GM21515 (cell line): ENCODE data around the gene DOK5.

Source experiments
- ATAC-seq: cut with Tn5 transposase; IDR thresholded peaks from one replicate; pipeline ENCODE4 v1.9.1; 2021; ENCODE audit not compliant: unreplicated experiment

DOK5 gene

DNA sequence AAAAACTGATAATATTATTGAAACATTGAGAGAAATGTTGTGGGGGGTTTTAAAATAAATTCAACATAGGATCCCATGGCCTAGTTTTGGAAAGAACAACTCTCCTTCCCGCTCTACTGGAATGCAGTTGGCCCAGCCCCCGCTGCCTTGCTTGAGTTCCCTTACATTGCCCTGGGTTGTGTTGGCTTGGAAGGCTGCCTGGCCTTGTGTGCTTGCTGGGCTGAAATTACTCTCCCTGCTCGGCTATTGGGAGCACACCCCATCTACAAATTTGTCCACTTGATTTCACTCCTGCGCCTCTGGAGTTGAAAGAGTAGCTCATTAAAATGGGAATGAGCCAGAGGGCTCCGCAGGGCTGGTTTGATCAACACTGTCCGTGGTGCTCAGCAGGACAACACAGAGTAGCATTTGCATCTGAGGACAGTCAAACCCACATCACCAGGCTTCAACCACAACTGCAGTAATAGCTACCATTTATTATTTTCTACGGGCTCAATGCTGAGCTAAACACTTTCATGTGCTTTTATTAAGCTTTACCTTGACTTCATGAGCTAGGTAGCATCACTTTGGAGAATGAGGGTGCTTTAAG is 35.2 kb downstream of the DOK5 start:
- no peak for ATAC-seq

GRCh38 chr20:54512694-54513093 is 37.3 kb downstream of the DOK5 start:
- no peak for ATAC-seq

- ATAC-seq, result no peak
These were observed 38.7 kb downstream of the DOK5 start for GRCh38 chr20:54514028-54514607.

GRCh38 chr20:54515793-54516628 is 40.6 kb downstream of the DOK5 start:
- ATAC-seq, result no peak

DNA sequence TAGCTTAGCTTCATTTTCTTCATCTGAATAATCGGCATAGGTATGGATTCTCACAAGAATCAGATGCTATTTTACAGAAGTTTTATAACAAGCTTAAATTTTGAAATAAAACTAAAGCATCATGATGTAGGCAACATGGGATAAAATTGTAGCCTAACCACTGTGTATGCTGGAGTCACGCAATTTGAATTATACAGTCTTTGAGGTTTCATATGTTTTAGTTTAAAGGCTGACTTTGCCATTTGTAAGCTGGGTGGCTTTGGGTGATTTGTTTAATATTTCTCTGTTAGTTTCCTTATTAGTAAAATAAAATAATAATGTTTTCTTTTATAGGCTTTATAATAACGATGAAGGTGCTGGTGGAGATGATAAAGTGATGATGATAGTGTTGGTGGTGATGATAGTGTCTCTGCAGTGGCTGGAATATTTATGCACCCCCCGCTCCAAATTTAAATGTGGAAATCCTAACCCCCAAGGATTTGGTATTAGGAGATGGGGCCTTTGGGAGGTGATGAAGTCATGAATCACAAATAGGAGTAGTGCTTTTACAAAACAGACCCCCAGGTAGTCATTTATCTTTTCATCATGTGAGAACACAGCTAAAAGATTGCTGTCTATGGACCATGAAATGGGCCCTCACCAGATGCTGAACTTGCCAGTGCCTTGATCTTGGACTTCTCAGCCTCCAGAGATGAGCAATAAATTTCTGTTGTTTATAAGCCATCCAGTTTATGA is 42.0 kb downstream of the DOK5 start:
- no peak for ATAC-seq

DNA sequence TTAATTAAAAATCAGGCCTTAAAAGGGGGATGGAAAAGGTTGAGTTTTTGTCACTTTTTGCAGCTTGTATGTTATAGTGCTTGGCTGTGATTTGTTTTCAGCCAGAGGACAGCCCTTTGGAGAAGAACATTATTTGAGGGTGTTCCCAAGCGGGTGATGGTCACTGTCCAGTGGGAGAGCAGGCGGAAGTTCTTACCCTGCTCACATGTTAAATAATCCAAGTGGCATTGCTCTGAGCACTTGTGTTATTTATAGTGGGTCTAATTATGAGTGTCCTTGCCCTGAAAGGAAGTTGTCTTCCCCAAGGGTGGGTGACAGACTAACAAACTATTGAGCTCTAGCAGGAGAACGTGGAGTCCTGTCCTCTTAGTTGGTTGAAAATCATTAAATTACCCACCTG is 49.5 kb downstream of the DOK5 start:
- ATAC-seq, result no peak

- ATAC-seq, result no peak
These were observed 50.7 kb downstream of the DOK5 start for GRCh38 chr20:54525916-54526590.

- no peak for ATAC-seq
These were observed 51.4 kb downstream of the DOK5 start for GRCh38 chr20:54526801-54527200.

DNA sequence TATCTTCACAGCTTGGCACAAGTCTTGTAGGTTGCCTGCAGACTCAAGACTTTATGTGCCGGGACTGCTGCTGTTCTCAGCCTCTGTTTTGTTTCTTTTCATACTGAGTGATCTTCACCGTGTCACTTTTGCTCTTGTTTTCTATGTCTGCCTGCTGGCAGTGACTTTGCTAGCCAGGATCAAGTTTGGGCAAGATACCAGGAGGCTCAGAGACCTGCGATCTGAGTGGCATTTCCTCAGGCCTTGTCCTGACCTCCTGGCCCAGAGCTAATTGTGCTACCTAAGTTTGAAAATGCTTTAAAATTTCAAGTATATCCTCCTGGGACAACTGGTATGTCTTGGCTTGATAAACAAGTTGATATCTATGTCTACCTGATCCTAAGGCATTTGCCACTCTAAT is 57.2 kb downstream of the DOK5 start:
- no peak for ATAC-seq

GRCh38 chr20:54534101-54534500 is 58.7 kb downstream of the DOK5 start:
- no peak for ATAC-seq

- no peak for ATAC-seq
These were observed 59.6 kb downstream of the DOK5 start for GRCh38 chr20:54535033-54535432.

DNA sequence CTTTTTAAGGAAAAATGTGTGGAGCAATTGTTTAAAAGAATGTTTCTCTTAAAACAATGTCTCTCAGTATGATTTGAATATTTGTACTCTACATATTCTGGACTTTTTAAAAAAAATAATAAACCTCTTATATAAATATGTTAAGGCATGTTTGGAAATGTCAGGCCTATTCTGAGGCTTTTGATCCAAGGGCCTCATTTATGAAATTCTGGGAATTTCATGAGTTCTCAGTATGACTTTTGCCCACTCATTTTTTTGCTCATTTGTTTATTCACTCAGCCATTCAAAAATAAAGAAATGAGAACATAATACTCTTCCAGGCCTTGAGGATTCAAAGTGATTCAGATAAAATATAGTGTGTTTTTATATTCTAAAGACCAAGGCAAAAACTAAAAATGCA is 60.4 kb downstream of the DOK5 start:
- ATAC-seq, result no peak

DNA sequence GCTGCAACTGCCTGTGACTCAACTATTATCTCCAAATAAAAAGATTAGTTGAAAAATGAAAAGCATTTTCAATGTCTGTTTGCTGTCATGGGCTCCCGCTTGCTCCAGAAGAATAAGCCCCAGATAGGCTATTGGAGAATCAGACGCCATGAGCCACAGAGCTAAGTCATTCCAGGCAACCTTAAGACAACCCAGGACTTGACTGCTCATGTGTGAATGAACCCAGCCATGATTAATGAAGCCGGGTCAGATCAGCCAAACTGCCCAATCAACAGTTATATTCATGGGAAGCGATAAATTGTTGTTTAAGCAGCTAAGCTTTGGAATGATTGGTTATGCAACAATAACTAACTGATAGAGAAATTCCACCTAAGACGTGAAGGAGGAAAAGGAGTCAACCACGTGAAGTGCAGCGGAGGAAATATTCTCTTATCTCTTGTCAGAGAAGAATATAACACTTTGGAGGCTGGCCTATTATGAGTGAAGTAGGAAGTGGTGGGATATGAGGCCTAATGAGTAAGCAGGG is 64.2 kb downstream of the DOK5 start:
- ATAC-seq, result no peak

- ATAC-seq, result no peak
These were observed 68.0 kb downstream of the DOK5 start for GRCh38 chr20:54543369-54543768.

DNA sequence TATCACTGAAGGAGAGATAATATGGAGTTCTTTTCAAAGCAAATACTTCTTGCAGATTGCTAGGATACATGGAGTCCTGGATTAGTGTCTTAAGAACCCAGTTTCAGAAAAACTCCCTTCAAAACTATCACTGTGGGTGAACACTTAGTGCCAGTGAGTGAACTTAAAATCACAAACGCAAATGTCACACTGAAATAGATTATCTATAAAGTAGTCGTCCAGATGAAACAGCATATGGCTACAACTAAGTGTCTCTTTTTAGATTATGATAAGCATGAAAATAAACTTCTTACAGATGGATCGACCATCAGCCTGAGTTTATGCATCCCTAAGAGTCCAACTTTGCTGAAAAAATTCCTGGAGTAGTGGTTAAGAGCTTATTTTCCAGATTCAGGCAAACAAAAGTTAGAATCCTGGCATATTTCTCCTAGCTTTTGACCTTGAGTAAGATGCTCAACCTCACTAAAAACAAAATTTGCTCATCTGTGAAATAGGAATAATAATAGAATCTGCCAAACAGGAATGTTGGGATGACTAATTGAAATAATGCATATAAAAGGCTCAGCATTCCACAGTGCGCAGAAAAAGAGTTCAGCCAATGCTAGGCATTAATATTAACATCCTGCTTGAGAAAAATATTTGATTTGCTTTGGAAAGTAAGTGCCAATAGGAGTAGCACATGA is 70.4 kb downstream of the DOK5 start:
- ATAC-seq, result no peak

DNA sequence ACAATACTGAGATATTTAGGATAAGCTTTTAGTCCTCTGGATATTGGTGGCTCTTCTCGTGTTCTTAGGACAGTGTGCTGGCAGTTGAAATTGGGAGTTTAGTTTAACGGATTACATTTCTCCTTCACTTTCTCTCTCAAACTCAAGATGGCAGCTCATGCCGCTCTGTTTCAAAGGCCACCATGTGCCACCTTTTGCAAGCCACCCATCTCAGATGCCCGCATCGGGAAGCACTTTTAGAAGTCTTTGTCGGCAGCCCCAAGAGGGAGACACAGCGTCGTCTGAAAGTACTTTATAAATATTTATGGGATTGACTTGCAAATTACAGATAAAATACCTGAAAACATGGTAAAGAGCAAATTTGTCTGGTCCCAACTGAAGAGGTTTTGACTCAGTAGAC is 73.5 kb downstream of the DOK5 start:
- ATAC-seq, result no peak

GRCh38 chr20:54549658-54550326 is 74.4 kb downstream of the DOK5 start:
- ATAC-seq, result no peak

DNA sequence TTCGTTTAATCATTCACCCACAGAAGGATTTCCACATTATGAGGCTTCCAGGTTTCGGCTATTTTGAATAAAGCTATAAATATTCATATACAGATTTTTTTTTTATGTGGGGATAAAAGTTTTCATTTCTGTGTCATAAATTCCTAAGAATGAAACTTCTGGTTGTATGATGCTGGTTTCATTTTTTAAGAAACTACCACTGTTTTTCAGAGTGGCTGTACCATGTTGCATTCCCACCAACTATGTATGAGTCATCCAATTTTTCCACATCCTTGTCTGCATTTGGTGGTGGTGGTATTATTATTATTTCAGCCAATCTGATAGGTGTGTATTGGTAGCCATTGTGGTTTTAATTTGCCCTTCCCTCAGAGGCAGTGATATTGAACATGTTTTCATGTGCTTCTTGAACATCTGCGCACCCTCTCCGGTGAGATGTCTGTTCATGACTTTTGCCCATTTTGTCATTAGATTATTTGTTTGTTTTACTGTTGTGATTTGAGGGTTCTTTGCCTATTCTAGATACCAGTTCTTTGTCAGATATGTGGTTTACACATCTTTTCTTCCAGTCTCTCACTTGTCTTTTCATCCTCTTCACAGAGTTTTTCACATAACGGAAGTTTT is 75.5 kb downstream of the DOK5 start:
- ATAC-seq, result no peak

DNA sequence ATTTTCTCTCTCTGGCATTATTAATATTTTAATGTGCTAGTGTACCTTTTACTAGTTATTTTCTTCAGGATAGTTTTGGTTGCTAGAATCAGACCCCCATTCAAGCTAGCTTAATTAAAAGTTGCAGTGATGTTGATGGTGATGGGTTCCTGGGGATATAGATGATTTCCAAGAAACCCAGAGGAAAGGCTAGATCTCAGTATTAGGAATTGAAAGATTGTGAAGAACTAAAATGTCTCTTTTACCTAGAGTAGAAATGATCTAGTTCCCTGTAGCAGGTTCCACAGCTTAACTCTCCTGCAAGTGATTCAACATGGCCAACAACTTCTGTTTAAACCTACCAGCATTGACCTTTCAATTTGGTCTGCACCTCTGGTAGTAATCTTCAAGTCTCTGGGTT is 78.6 kb downstream of the DOK5 start:
- no peak for ATAC-seq
